AG04450 (cell line): ENCODE data around the gene SYT12. TPM values are rescaled to one million over a fixed set of nuclear protein-coding genes. Genes with fewer than 3 reads are reported as not detected.

Experiments
- CTCF ChIA-PET: fragments of 300-600, 350-600 bp; formaldehyde crosslinking; extraction: SDS; loops from one replicate; lab custom pipeline; 2022; ENCODE audit warnings: antibody characterized with exemption, inconsistent platforms; lab: Charles Lee
- POLR2A ChIA-PET: fragments of 350-600 bp; formaldehyde crosslinking; extraction: SDS; loops from one replicate; lab custom pipeline; 2021; ENCODE audit warnings: antibody characterized with exemption, inconsistent platforms; lab: Yijun Ruan, JAX
- DNase-seq: peaks from one replicate; pipeline ENCODE4 v3.0.0-alpha.2; 2011; ENCODE audit warnings: low read depth, low spot score
- H3K27ac ChIP-seq: one replicate; pipeline ENCODE4 v1.5.1; 2012; ENCODE audit warnings: low read depth, low read length, control low read depth
- H3K27me3 ChIP-seq: one replicate; pipeline ENCODE4 v1.6.0; 2012; ENCODE audit warnings: low read length; ENCODE audit not compliant: control insufficient read depth, insufficient read depth
- H3K4me3 ChIP-seq: 2 replicates; pipeline ENCODE4 v1.5.1; 2011; ENCODE audit warnings: mild to moderate bottlenecking, low read depth, low read length, control low read depth
- H3K9me3 ChIP-seq: 2 replicates; pipeline ENCODE4 v1.5.1; 2012; ENCODE audit warnings: low read length; ENCODE audit not compliant: control insufficient read depth, insufficient read depth
- polyA plus RNA-seq: library from polyadenylated mRNA; depleted of rRNA; stranded (reverse); fragments of >200 nt; gene quantifications from 2 replicates; pipeline ENCODE4 v1.2.3, GENCODE V29; 2011
- TF ChIP-seq, protein P1 (sequence below): IDR thresholded peaks from 2 replicates; pipeline ENCODE4 v1.5.1; 2011; ENCODE audit warnings: low read depth, low read length, control low read depth, inconsistent platforms

The SYT12 gene
- polyA plus RNA-seq, 1 experiment = 0.30 TPM

- CTCF ChIA-PET = interaction anchor here (0.8 to 1.2 kb wide), 3 partner anchors 13 to 282 kb away, joined by 3 to 4 read pairs (median 3); no protein-coding TSS in a partner anchor
- DNase-seq = no peak
- no peak overlapping the region for H3K4me3 ChIP-seq
- H3K27me3 ChIP-seq = no peaks in the 10 kb centered on the region
- TF ChIP-seq, protein P1, sequence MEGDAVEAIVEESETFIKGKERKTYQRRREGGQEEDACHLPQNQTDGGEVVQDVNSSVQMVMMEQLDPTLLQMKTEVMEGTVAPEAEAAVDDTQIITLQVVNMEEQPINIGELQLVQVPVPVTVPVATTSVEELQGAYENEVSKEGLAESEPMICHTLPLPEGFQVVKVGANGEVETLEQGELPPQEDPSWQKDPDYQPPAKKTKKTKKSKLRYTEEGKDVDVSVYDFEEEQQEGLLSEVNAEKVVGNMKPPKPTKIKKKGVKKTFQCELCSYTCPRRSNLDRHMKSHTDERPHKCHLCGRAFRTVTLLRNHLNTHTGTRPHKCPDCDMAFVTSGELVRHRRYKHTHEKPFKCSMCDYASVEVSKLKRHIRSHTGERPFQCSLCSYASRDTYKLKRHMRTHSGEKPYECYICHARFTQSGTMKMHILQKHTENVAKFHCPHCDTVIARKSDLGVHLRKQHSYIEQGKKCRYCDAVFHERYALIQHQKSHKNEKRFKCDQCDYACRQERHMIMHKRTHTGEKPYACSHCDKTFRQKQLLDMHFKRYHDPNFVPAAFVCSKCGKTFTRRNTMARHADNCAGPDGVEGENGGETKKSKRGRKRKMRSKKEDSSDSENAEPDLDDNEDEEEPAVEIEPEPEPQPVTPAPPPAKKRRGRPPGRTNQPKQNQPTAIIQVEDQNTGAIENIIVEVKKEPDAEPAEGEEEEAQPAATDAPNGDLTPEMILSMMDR = peak; percentile 85
- peaks cover 31% of the 10 kb centered on the region for H3K9me3 ChIP-seq
- POLR2A ChIA-PET = interaction anchor here (1.2 kb wide), 1 partner anchor 133 kb away, joined by 5 read pairs; the partner anchor contains the start of gene RCE1
- no peak overlapping the region for H3K27ac ChIP-seq
These were observed 46.9 kb upstream of the SYT12 start for GRCh38 chr11:66976028-66976467.

GRCh38 chr11:66976925-66977324 lies 46.0 kb upstream of the SYT12 start:
- ChIA-PET POLR2A (no interaction called here), CTCF (interaction anchor here (0.8 to 1.2 kb wide), 2 partner anchors 13 to 283 kb away, joined by 3 to 4 read pairs; no protein-coding TSS in a partner anchor)
- Histone ChIP-seq H3K27ac (no peak overlapping the region), H3K4me3 (no peak overlapping the region), H3K9me3 (peaks cover 31% of the 10 kb centered on the region), H3K27me3 (no peaks in the 10 kb centered on the region)
- TF ChIP-seq, protein P1 = no peak
- DNase-seq = no peak

- ChIA-PET POLR2A (no interaction called here), CTCF (interaction anchor here (0.6 kb wide), 1 partner anchor 39 kb away, joined by 3 read pairs; no protein-coding TSS in a partner anchor)
- no peaks in the 10 kb centered on the region for H3K27me3 ChIP-seq
- H3K27ac ChIP-seq = no peak overlapping the region
- no peak for DNase-seq
- TF ChIP-seq, protein P1 = no peak
- no peak overlapping the region for H3K4me3 ChIP-seq
- peaks cover 31% of the 10 kb centered on the region for H3K9me3 ChIP-seq
These were observed 44.7 kb upstream of the SYT12 start for GRCh38 chr11:66978229-66978628.

DNA sequence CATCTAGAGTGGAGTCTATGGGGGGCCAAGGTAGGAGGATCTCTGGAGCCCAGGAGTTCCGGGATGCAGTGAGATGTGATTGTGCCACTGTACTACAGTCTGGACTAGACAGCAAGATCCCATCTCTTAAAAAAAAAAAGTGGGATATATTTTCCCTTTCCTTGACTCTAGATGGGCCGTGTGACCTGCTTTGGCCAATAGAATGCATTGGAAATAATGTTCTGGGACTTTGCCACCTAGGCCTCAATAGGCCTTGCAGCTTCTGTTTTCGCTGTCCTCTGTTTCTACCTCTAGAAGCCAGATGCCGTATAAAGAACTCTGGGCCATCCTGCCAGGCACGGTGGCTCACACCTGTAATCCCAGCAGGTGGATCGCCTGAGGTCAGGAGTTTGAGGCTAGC lies 44.2 kb upstream of the SYT12 start:
- ChIA-PET POLR2A (no interaction called here), CTCF (no interaction called here)
- H3K27ac ChIP-seq = no peak overlapping the region
- TF ChIP-seq, protein P1 = no peak
- peaks cover 31% of the 10 kb centered on the region for H3K9me3 ChIP-seq
- DNase-seq = no peak
- no peak overlapping the region for H3K4me3 ChIP-seq
- no peaks in the 10 kb centered on the region for H3K27me3 ChIP-seq

DNA sequence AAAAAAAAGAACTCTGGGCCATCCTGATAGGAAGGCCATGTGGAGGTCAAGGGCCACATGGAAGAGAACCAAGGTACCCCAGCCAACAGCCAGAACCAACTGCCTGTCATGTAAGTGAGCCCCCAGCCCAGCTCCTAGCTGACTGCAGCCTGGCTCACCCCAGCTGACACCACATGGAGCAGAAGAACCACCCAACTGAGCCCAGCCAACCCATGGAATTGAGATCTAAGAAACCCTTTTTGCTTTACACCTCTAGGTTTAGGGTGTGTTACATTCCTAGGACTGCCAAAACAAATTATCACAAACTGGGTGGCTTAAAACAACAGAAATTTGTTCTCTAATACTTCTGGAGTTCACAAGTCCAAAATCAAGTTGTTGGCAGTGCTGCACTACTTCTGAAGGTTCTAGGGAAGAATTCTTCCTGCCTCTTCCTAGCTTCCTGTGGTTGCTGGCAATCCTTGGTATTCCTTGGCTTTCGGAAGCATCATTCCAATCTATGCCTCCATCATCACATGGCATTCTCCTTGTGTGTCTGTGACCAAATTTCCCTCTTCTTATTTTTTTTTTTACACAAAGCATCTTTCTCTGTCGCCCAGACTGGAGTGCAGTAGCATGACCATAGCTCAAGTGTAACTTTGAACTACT lies 43.5 kb upstream of the SYT12 start:
- TF ChIP-seq, protein P1 = no peak
- H3K27ac ChIP-seq = no peak overlapping the region
- H3K4me3 ChIP-seq = no peak overlapping the region
- H3K9me3 ChIP-seq = peaks cover 31% of the 10 kb centered on the region
- no peak for DNase-seq
- H3K27me3 ChIP-seq = no peaks in the 10 kb centered on the region
- CTCF ChIA-PET = no interaction called here
- POLR2A ChIA-PET = no interaction called here
